Measurements from ENCODE around the gene STOX2.
"Not testable (repeated sequence)": the region's sequence is repeated elsewhere in the genome, so short reads cannot be mapped to it uniquely, and the experiment has no call there.

Gene STOX2

GRCh38 chr4:184039963-184040383, 134.9 kb downstream of the STOX2 start:
- Histone ChIP-seq H3K9me3 (ENCODE audit: low read length) (no peaks in the 10 kb centered on the region), H3K4me3 (ENCODE audit: low read depth in 1 of 2, low read length in 2 of 2) (no peak overlapping the region), H3K9ac (ENCODE audit: low read length) (no peak overlapping the region), H3K27ac (ENCODE audit: low read depth, low read length) (no peak overlapping the region), H3K4me1 (ENCODE audit: insufficient read depth, low read length) (no peaks in the 10 kb centered on the region), H3K36me3 (ENCODE audit: insufficient read depth, low read length) (no peaks in the 10 kb centered on the region), H3K27me3 (ENCODE audit: control insufficient read depth in 1 of 2, insufficient read depth in 2 of 2, low read length in 2 of 2) (peaks cover 0 to 4% of the 10 kb centered on the region in 2 donors)

- no peak overlapping the region for H3K4me3 ChIP-seq (ENCODE audit: low read depth in 1 of 2, low read length in 2 of 2)
- H3K4me1 ChIP-seq (ENCODE audit: insufficient read depth, low read length), result no peaks in the 10 kb centered on the region
- H3K27ac ChIP-seq (ENCODE audit: low read depth, low read length), result no peak overlapping the region
- no peak overlapping the region for H3K9ac ChIP-seq (ENCODE audit: low read length)
- no peaks in the 10 kb centered on the region for H3K36me3 ChIP-seq (ENCODE audit: insufficient read depth, low read length)
- H3K27me3 ChIP-seq (ENCODE audit: control insufficient read depth in 1 of 2, insufficient read depth in 2 of 2, low read length in 2 of 2), result peaks cover 0 to 4% of the 10 kb centered on the region in 2 donors
- peaks cover 4% of the 10 kb centered on the region for H3K9me3 ChIP-seq (ENCODE audit: low read length)
These were observed 136.0 kb downstream of the STOX2 start for GRCh38 chr4:184041156-184041555.

DNA sequence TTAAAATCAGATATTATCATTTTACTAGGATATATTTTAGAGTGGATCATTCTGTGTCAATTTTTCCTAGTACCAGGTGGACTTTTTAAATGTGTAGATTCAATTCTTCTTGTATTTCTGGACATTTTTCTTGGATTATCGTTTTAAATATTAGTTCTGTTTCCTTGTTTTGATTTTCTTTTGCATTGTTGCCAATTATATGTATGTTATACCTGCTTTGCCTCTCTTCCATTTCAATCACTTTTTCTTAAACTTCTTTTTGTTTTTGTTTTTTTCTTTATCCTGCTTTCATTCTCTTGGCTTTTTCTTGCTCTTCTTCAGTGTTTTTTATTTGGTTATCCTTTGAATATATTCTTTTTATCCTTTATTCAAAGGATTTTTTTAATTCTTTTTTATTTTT, 141.0 kb downstream of the STOX2 start:
- H3K27ac ChIP-seq (ENCODE audit: low read depth, low read length), result no peak overlapping the region
- H3K27me3 ChIP-seq (ENCODE audit: control insufficient read depth in 1 of 2, insufficient read depth in 2 of 2, low read length in 2 of 2), result no peaks in the 10 kb centered on the region
- no peaks in the 10 kb centered on the region for H3K36me3 ChIP-seq (ENCODE audit: insufficient read depth, low read length)
- no peak overlapping the region for H3K4me3 ChIP-seq (ENCODE audit: low read depth in 1 of 2, low read length in 2 of 2)
- no peaks in the 10 kb centered on the region for H3K4me1 ChIP-seq (ENCODE audit: insufficient read depth, low read length)
- peaks cover 4% of the 10 kb centered on the region for H3K9me3 ChIP-seq (ENCODE audit: low read length)
- H3K9ac ChIP-seq (ENCODE audit: low read length), result no peak overlapping the region

GRCh38 chr4:184051262-184051661, 146.2 kb downstream of the STOX2 start:
- not testable (repeated sequence) for H3K9ac ChIP-seq (ENCODE audit: low read length); H3K36me3 ChIP-seq (ENCODE audit: insufficient read depth, low read length); H3K4me1 ChIP-seq (ENCODE audit: insufficient read depth, low read length); H3K27me3 ChIP-seq (ENCODE audit: control insufficient read depth in 1 of 2, insufficient read depth in 2 of 2, low read length in 2 of 2); H3K9me3 ChIP-seq (ENCODE audit: low read length); H3K27ac ChIP-seq (ENCODE audit: low read depth, low read length); H3K4me3 ChIP-seq (ENCODE audit: low read depth in 1 of 2, low read length in 2 of 2)

DNA sequence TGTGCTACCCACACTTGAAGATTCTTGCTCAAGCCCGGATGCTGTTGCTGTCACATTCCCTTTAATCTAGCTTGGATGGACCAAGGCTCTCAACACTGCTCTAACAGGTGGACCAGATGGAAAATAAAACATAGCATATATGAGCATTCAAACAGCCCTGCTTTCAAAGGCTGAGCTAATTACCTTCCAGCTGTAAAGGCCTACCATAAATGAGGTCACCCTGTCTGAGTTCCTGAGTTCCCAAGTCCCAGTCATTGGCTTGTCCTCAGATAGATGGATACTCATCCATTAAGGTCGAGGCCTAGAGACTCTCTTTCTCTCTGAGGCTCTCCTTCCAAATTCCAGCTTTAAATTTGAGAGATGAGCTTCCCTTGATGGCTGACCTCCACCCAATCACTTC, 147.5 kb downstream of the STOX2 start:
- Histone ChIP-seq H3K9ac (ENCODE audit: low read length) (no peak overlapping the region), H3K4me1 (ENCODE audit: insufficient read depth, low read length) (no peaks in the 10 kb centered on the region), H3K27ac (ENCODE audit: low read depth, low read length) (no peak overlapping the region), H3K36me3 (ENCODE audit: insufficient read depth, low read length) (no peaks in the 10 kb centered on the region), H3K4me3 (ENCODE audit: low read depth in 1 of 2, low read length in 2 of 2) (no peak overlapping the region), H3K9me3 (ENCODE audit: low read length) (no peaks in the 10 kb centered on the region), H3K27me3 (ENCODE audit: control insufficient read depth in 1 of 2, insufficient read depth in 2 of 2, low read length in 2 of 2) (no peaks in the 10 kb centered on the region)

GRCh38 chr4:184053434-184053833, 148.3 kb downstream of the STOX2 start:
- Histone ChIP-seq H3K36me3 (ENCODE audit: insufficient read depth, low read length) (no peaks in the 10 kb centered on the region), H3K9ac (ENCODE audit: low read length) (no peak overlapping the region), H3K9me3 (ENCODE audit: low read length) (no peaks in the 10 kb centered on the region), H3K27me3 (ENCODE audit: control insufficient read depth in 1 of 2, insufficient read depth in 2 of 2, low read length in 2 of 2) (no peaks in the 10 kb centered on the region), H3K27ac (ENCODE audit: low read depth, low read length) (no peak overlapping the region), H3K4me1 (ENCODE audit: insufficient read depth, low read length) (no peaks in the 10 kb centered on the region), H3K4me3 (ENCODE audit: low read depth in 1 of 2, low read length in 2 of 2) (no peak overlapping the region)

DNA sequence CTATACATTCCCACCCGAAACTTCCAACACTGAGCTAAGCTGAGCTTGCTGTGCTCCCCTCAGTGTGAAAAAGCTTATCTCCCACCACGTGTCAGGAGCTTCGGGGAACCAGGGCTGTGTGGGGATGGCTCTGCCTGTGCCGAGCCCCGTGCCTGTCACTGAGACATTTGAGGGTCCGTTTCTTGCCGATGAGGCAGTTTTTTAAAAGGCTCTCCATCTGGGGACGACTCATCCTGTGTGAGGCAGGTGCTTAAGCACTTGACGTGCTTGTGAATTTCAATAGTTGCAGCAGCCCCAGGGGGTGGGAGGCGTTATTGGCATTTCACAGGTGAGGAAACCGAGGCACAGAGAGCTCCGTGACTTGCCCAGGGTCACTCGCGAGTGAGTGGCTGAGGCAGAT, 151.8 kb downstream of the STOX2 start:
- no peaks in the 10 kb centered on the region for H3K27me3 ChIP-seq (ENCODE audit: control insufficient read depth in 1 of 2, insufficient read depth in 2 of 2, low read length in 2 of 2)
- no peaks in the 10 kb centered on the region for H3K9me3 ChIP-seq (ENCODE audit: low read length)
- H3K4me1 ChIP-seq (ENCODE audit: insufficient read depth, low read length), result no peaks in the 10 kb centered on the region
- no peaks in the 10 kb centered on the region for H3K36me3 ChIP-seq (ENCODE audit: insufficient read depth, low read length)
- H3K9ac ChIP-seq (ENCODE audit: low read length), result no peak overlapping the region
- no peak overlapping the region for H3K4me3 ChIP-seq (ENCODE audit: low read depth in 1 of 2, low read length in 2 of 2)
- H3K27ac ChIP-seq (ENCODE audit: low read depth, low read length), result no peak overlapping the region

DNA sequence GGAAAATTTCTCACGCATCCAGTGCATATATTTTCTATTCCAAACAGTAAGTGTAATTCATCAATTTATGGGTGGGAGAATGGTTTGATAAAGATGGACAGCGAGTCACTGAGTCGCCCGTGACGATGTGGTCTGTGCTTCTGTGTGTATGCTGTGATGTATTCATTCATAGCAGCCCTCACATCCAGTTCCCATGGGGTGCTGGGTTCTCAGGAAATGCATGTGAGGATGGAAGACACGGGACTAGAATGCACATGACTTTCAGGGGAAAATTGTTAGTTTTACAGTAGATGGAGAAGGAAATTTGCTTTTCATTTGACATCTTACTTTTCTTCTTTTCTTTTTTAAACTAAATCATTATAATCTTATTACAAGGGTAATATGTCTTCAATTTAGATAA, 152.9 kb downstream of the STOX2 start:
- H3K27ac ChIP-seq (ENCODE audit: low read depth, low read length), result no peak overlapping the region
- no peak overlapping the region for H3K9ac ChIP-seq (ENCODE audit: low read length)
- H3K27me3 ChIP-seq (ENCODE audit: control insufficient read depth in 1 of 2, insufficient read depth in 2 of 2, low read length in 2 of 2), result no peaks in the 10 kb centered on the region
- H3K9me3 ChIP-seq (ENCODE audit: low read length), result no peaks in the 10 kb centered on the region
- H3K4me3 ChIP-seq (ENCODE audit: low read depth in 1 of 2, low read length in 2 of 2), result no peak overlapping the region
- no peaks in the 10 kb centered on the region for H3K36me3 ChIP-seq (ENCODE audit: insufficient read depth, low read length)
- H3K4me1 ChIP-seq (ENCODE audit: insufficient read depth, low read length), result no peaks in the 10 kb centered on the region

GRCh38 chr4:184059099-184059498, 154.0 kb downstream of the STOX2 start:
- no peaks in the 10 kb centered on the region for H3K4me1 ChIP-seq (ENCODE audit: insufficient read depth, low read length)
- no peaks in the 10 kb centered on the region for H3K27me3 ChIP-seq (ENCODE audit: control insufficient read depth in 1 of 2, insufficient read depth in 2 of 2, low read length in 2 of 2)
- H3K9me3 ChIP-seq (ENCODE audit: low read length), result no peaks in the 10 kb centered on the region
- H3K4me3 ChIP-seq (ENCODE audit: low read depth in 1 of 2, low read length in 2 of 2), result no peak overlapping the region
- H3K27ac ChIP-seq (ENCODE audit: low read depth, low read length), result no peak overlapping the region
- H3K9ac ChIP-seq (ENCODE audit: low read length), result no peak overlapping the region
- H3K36me3 ChIP-seq (ENCODE audit: insufficient read depth, low read length), result no peaks in the 10 kb centered on the region

- Histone ChIP-seq H3K9ac (ENCODE audit: low read length) (no peak overlapping the region), H3K27me3 (ENCODE audit: control insufficient read depth in 1 of 2, insufficient read depth in 2 of 2, low read length in 2 of 2) (no peaks in the 10 kb centered on the region), H3K4me3 (ENCODE audit: low read depth in 1 of 2, low read length in 2 of 2) (no peak overlapping the region), H3K36me3 (ENCODE audit: insufficient read depth, low read length) (no peaks in the 10 kb centered on the region), H3K9me3 (ENCODE audit: low read length) (no peaks in the 10 kb centered on the region), H3K27ac (ENCODE audit: low read depth, low read length) (no peak overlapping the region), H3K4me1 (ENCODE audit: insufficient read depth, low read length) (no peaks in the 10 kb centered on the region)
These were observed 156.5 kb downstream of the STOX2 start for GRCh38 chr4:184061582-184061981.

GRCh38 chr4:184062769-184063168, 157.7 kb downstream of the STOX2 start:
- no peak overlapping the region for H3K27ac ChIP-seq (ENCODE audit: low read depth, low read length)
- H3K4me3 ChIP-seq (ENCODE audit: low read depth in 1 of 2, low read length in 2 of 2), result no peak overlapping the region

GRCh38 chr4:184064877-184065276, 159.8 kb downstream of the STOX2 start:
- no peaks in the 10 kb centered on the region for H3K9me3 ChIP-seq (ENCODE audit: low read length)
- no peak overlapping the region for H3K4me3 ChIP-seq (ENCODE audit: low read depth in 1 of 2, low read length in 2 of 2)
- no peak overlapping the region for H3K9ac ChIP-seq (ENCODE audit: low read length)
- H3K27ac ChIP-seq (ENCODE audit: low read depth, low read length), result no peak overlapping the region
- H3K27me3 ChIP-seq (ENCODE audit: control insufficient read depth in 1 of 2, insufficient read depth in 2 of 2, low read length in 2 of 2), result no peaks in the 10 kb centered on the region
- H3K4me1 ChIP-seq (ENCODE audit: insufficient read depth, low read length), result no peaks in the 10 kb centered on the region
- H3K36me3 ChIP-seq (ENCODE audit: insufficient read depth, low read length), result no peaks in the 10 kb centered on the region

More at GRCh38 chr4:184062769-184063168, 157.7 kb downstream of the STOX2 start:
- H3K9me3 ChIP-seq (ENCODE audit: low read length), result no peaks in the 10 kb centered on the region
- H3K4me1 ChIP-seq (ENCODE audit: insufficient read depth, low read length), result no peaks in the 10 kb centered on the region
- no peaks in the 10 kb centered on the region for H3K36me3 ChIP-seq (ENCODE audit: insufficient read depth, low read length)
- H3K9ac ChIP-seq (ENCODE audit: low read length), result no peak overlapping the region
- no peaks in the 10 kb centered on the region for H3K27me3 ChIP-seq (ENCODE audit: control insufficient read depth in 1 of 2, insufficient read depth in 2 of 2, low read length in 2 of 2)
